SK-N-SH (cell line): ENCODE measurements around the gene VANGL1. TPM values are rescaled to one million over a fixed set of nuclear protein-coding genes. Genes with fewer than 3 reads are reported as not detected.

ENCODE experiments used
- CTCF ChIA-PET: fragments of 300-600, 350-600 bp; formaldehyde crosslinking; extraction: SDS; loops from one replicate; lab custom pipeline; 2021; lab: Yijun Ruan, JAX
- POLR2A ChIA-PET: fragments of 350-600 bp; sonication (Branson Sonifier 250); formaldehyde crosslinking; extraction: SDS; loops from one replicate; lab custom pipeline; 2020; ENCODE audit warnings: antibody characterized with exemption, inconsistent platforms; lab: Yijun Ruan, JAX
- DNase-seq: peaks from one replicate; pipeline ENCODE4 v3.0.0; 2012
- H2AFZ ChIP-seq: fragments of 200-600 bp; sonication (generic); 2 replicates; pipeline ENCODE4 v1.8.1; 2016; ENCODE audit warnings: antibody characterized with exemption, mild to moderate bottlenecking, low read depth
- H3F3A ChIP-seq: fragments of 200-600 bp; sonication (generic); replicated peaks from 2 replicates; pipeline ENCODE3; 2016; ENCODE audit warnings: antibody characterized with exemption, mild to moderate bottlenecking; ENCODE audit not compliant: insufficient read depth
- H3K27ac ChIP-seq, 2 experiments: fragments of 200-500 bp in 1 of 2; fragments of 200-600 bp in 1 of 2; sonication (Bioruptor generic) in 1 of 2; sonication (generic), shearing (Covaris generic) in 1 of 2; 2 replicates each; pipeline versions ENCODE4 v1.5.1 to v1.6.1; 2014 to 2016; ENCODE audit warnings: low read depth in 2 of 2, inconsistent platforms in 1 of 2, low read length in 1 of 2, mild to moderate bottlenecking in 1 of 2, mixed read lengths in 1 of 2
- H3K27me3 ChIP-seq: fragments of 200-600 bp; sonication (generic), shearing (Covaris generic); 2 replicates; pipeline ENCODE4 v1.6.1; 2016; ENCODE audit warnings: mixed run types; ENCODE audit not compliant: insufficient read depth
- H3K36me3 ChIP-seq, 2 experiments: fragments of 200-500 bp in 1 of 2; fragments of 200-600 bp in 1 of 2; sonication (Bioruptor generic) in 1 of 2; sonication (generic) in 1 of 2; replicated peaks in 1 of 2; 2 replicates each; pipeline versions ENCODE3 to v1.5.1; 2014 to 2016; ENCODE audit warnings: low read length in 1 of 2, mild to moderate bottlenecking in 1 of 2; ENCODE audit not compliant: insufficient read depth in 2 of 2, control insufficient read depth in 1 of 2
- H3K4me1 ChIP-seq, 2 experiments: fragments of 200-500 bp in 1 of 2; fragments of 200-600 bp in 1 of 2; sonication (Bioruptor generic) in 1 of 2; sonication (generic), shearing (Covaris generic) in 1 of 2; 2 replicates each; pipeline versions ENCODE4 v1.5.1 to v1.6.1; 2014 to 2016; ENCODE audit warnings: low read depth in 1 of 2, low read length in 1 of 2, mixed run types in 1 of 2; ENCODE audit not compliant: insufficient read depth in 2 of 2, control insufficient read depth in 1 of 2
- H3K4me2 ChIP-seq: fragments of 200-600 bp; sonication (generic), shearing (Covaris generic); 2 replicates; pipeline ENCODE4 v1.6.1; 2017; ENCODE audit warnings: mixed run types
- H3K4me3 ChIP-seq, 2 experiments: fragments of 200-500 bp in 1 of 2; fragments of 200-600 bp in 1 of 2; sonication (Bioruptor generic) in 1 of 2; sonication (generic), shearing (Covaris generic) in 1 of 2; 2 replicates each; pipeline versions ENCODE4 v1.5.1 to v1.8.1; 2014 to 2016; ENCODE audit warnings: low read depth in 2 of 2, inconsistent platforms in 1 of 2, low read length in 1 of 2, mild to moderate bottlenecking in 1 of 2, mixed read lengths in 1 of 2, moderate library complexity in 1 of 2
- H3K79me2 ChIP-seq: fragments of 200-600 bp; sonication (generic); 2 replicates; pipeline ENCODE4 v1.8.1; 2017; ENCODE audit warnings: mild to moderate bottlenecking; ENCODE audit not compliant: insufficient read depth
- H3K9ac ChIP-seq: fragments of 200-600 bp; sonication (generic); 2 replicates; pipeline ENCODE4 v1.6.1; 2017; ENCODE audit warnings: mixed run types
- H3K9me2 ChIP-seq: fragments of 200-600 bp; sonication (generic); 2 replicates; pipeline ENCODE4 v1.6.1; 2017; ENCODE audit warnings: mixed run types
- H3K9me3 ChIP-seq: fragments of 200-600 bp; sonication (generic); 2 replicates; pipeline ENCODE4 v1.6.1; 2017; ENCODE audit warnings: mixed run types, mild to moderate bottlenecking, moderate library complexity
- H4K20me1 ChIP-seq: fragments of 200-600 bp; sonication (generic); 2 replicates; pipeline ENCODE4 v1.6.1; 2017; ENCODE audit warnings: mild to moderate bottlenecking, mixed run types; ENCODE audit not compliant: insufficient read depth
- ELF1 ChIP-seq: IDR thresholded peaks from 2 replicates; pipeline ENCODE4 v1.4.0; 2012
- EP300 ChIP-seq, 2 experiments: IDR thresholded peaks; 2 replicates each; pipeline versions ENCODE4 v1.4.0 to v1.6.1; 2012; ENCODE audit warnings: borderline replicate concordance in 1 of 2, low read depth in 1 of 2, low read length in 1 of 2
- EZH2phosphoT487 ChIP-seq: fragments of 200-600 bp; sonication (generic); IDR thresholded peaks from 2 replicates; pipeline ENCODE4 v1.6.1; 2017; ENCODE audit warnings: low read depth, mixed run types, mild to moderate bottlenecking, antibody characterized with exemption, moderate library complexity, borderline replicate concordance
- FOSL2 ChIP-seq: IDR thresholded peaks from 2 replicates; pipeline ENCODE4 v1.4.0; 2012; ENCODE audit warnings: low read depth, mild to moderate bottlenecking, moderate library complexity, borderline replicate concordance
- FOXJ3 ChIP-seq: sonication (generic); formaldehyde crosslinking; IDR thresholded peaks from 2 replicates; pipeline ENCODE4 v1.5.1; 2020; ENCODE audit warnings: mild to moderate bottlenecking, missing genetic modification reagents
- FOXM1 ChIP-seq: IDR thresholded peaks from 2 replicates; pipeline ENCODE4 v1.4.0; 2012; ENCODE audit warnings: low read depth, mild to moderate bottlenecking
- JUND ChIP-seq: IDR thresholded peaks from 2 replicates; pipeline ENCODE4 v1.4.0; 2012
- MXI1 ChIP-seq: IDR thresholded peaks from 2 replicates; pipeline ENCODE4 v1.6.1; 2012; ENCODE audit warnings: mild to moderate bottlenecking, low read depth, low read length, improper control_type of control experiment
- NFIC ChIP-seq: IDR thresholded peaks from 2 replicates; pipeline ENCODE4 v1.4.0; 2012; ENCODE audit warnings: borderline replicate concordance
- POLR2AphosphoS5 ChIP-seq: IDR thresholded peaks from 2 replicates; pipeline ENCODE4 v1.6.1; 2012; ENCODE audit warnings: low read depth, low read length
- RAD21 ChIP-seq: IDR thresholded peaks from 2 replicates; pipeline ENCODE4 v1.6.1; 2012; ENCODE audit warnings: mild to moderate bottlenecking, low read length
- RXRA ChIP-seq: IDR thresholded peaks from 2 replicates; pipeline ENCODE4 v1.4.0; 2012; ENCODE audit warnings: low read depth, mild to moderate bottlenecking, borderline replicate concordance
- SIN3A ChIP-seq: IDR thresholded peaks from 2 replicates; pipeline ENCODE4 v1.6.1; 2012; ENCODE audit warnings: low read depth, mild to moderate bottlenecking, low read length, moderate library complexity, borderline replicate concordance
- TAF1 ChIP-seq: IDR thresholded peaks from 2 replicates; pipeline ENCODE4 v1.6.1; 2012; ENCODE audit warnings: low read depth, mild to moderate bottlenecking, low read length, moderate library complexity, borderline replicate concordance
- TCF12 ChIP-seq: IDR thresholded peaks from 2 replicates; pipeline ENCODE4 v1.4.0; 2012
- TEAD4 ChIP-seq: IDR thresholded peaks from 2 replicates; pipeline ENCODE4 v1.4.0; 2012; ENCODE audit warnings: mild to moderate bottlenecking, borderline replicate concordance; ENCODE audit not compliant: insufficient read depth
- WGBS: methylation state at CpG from one replicate; pipeline ENCODE4 v1.1.6; 2017; ENCODE audit warnings: low lambda C conversion rate; 5-methylcytosine and 5-hydroxymethylcytosine counted together
- polyA plus RNA-seq, 3 experiments: library from polyadenylated mRNA; depleted of rRNA; stranded (reverse); fragments of >200 nt; gene quantifications; 2 replicates each; pipeline ENCODE4 v1.2.3, GENCODE V29; 2012
- TF ChIP-seq, protein P1 (sequence below): IDR thresholded peaks from 2 replicates; pipeline ENCODE4 v1.4.0; 2012; ENCODE audit warnings: low read depth
- TF ChIP-seq, protein P2 (sequence below): fragments of 150-350 bp; IDR thresholded peaks from 2 replicates; pipeline ENCODE4 v1.6.1; 2017; ENCODE audit warnings: antibody characterized with exemption, low read length, low read depth, borderline replicate concordance
- TF ChIP-seq, protein P3 (sequence below): IDR thresholded peaks from 2 replicates; pipeline ENCODE4; 2012
- TF ChIP-seq, protein P4 (sequence below): IDR thresholded peaks from 2 replicates; pipeline ENCODE4 v1.4.0; 2012; ENCODE audit warnings: low read depth, borderline replicate concordance

VANGL1 gene
- polyA plus RNA-seq, 1 of the 3 experiments (the other 2 are of a cell fraction): 5.4 TPM

DNA sequence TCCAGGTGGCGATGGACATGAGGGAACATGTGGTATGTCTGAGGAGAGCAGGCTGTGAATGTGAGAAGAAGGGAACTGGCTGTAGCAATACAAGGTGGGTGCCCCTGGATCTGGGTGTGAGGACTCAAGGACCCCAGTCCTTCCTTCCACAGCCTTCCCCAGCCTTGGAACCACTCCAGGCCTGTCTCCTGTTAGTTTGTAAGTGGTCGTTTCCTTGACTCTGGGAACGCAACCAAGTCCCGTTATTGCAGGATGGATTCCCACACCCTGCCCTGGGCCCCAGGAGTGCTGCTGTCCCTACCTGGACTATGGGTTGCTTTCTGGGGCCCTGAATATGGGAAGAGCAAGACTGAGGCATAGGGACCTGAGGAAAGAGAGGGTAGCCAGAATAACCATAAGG, 47.2 kb upstream of the VANGL1 start:
- Histone ChIP-seq H3K9me2 (no peaks in the 10 kb centered on the region), H3F3A (no peaks in the 10 kb centered on the region), H4K20me1 (no peaks in the 10 kb centered on the region), H3K27ac (no peak overlapping the region), H3K4me1 (peaks cover 4% of the 10 kb centered on the region in 2 experiments; a peak in 2 of 4 replicates), H2AFZ (no peak overlapping the region), H3K4me2 (no peak overlapping the region), H3K27me3 (no peaks in the 10 kb centered on the region), H3K4me3 (no peak overlapping the region), H3K9ac (no peak overlapping the region), H3K36me3 (no peaks in the 10 kb centered on the region), H3K9me3 (no peaks in the 10 kb centered on the region), H3K79me2 (no peaks in the 10 kb centered on the region)
- TF ChIP-seq TCF12 (no peak), ELF1 (no peak), NFIC (no peak), POLR2AphosphoS5 (no peak), RAD21 (no peak), TEAD4 (no peak), FOSL2 (no peak), EP300 (IDR thresholded peaks at IDR 0.05; ENCODE audit: borderline replicate concordance in 1 of 2, low read depth in 1 of 2, low read length in 1 of 2) (no peak), JUND (no peak), TAF1 (no peak)
- TF ChIP-seq, protein P1, sequence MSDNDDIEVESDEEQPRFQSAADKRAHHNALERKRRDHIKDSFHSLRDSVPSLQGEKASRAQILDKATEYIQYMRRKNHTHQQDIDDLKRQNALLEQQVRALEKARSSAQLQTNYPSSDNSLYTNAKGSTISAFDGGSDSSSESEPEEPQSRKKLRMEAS: no peak
- TF ChIP-seq, protein P2, sequence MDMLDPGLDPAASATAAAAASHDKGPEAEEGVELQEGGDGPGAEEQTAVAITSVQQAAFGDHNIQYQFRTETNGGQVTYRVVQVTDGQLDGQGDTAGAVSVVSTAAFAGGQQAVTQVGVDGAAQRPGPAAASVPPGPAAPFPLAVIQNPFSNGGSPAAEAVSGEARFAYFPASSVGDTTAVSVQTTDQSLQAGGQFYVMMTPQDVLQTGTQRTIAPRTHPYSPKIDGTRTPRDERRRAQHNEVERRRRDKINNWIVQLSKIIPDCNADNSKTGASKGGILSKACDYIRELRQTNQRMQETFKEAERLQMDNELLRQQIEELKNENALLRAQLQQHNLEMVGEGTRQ: no peak
- TF ChIP-seq, protein P3, sequence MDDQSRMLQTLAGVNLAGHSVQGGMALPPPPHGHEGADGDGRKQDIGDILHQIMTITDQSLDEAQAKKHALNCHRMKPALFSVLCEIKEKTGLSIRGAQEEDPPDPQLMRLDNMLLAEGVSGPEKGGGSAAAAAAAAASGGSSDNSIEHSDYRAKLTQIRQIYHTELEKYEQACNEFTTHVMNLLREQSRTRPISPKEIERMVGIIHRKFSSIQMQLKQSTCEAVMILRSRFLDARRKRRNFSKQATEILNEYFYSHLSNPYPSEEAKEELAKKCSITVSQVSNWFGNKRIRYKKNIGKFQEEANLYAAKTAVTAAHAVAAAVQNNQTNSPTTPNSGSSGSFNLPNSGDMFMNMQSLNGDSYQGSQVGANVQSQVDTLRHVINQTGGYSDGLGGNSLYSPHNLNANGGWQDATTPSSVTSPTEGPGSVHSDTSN: no peak
- DNase-seq: no peak
- POLR2A ChIA-PET: no interaction called here
- WGBS: 95% methylated on average over 3 of the region's 4 CpGs
- CTCF ChIA-PET: interaction anchor here (0.9 to 10.9 kb wide), 33 partner anchors 14 to 707 kb away, joined by 3 to 202 read pairs (median 7); no protein-coding TSS in a partner anchor

DNA sequence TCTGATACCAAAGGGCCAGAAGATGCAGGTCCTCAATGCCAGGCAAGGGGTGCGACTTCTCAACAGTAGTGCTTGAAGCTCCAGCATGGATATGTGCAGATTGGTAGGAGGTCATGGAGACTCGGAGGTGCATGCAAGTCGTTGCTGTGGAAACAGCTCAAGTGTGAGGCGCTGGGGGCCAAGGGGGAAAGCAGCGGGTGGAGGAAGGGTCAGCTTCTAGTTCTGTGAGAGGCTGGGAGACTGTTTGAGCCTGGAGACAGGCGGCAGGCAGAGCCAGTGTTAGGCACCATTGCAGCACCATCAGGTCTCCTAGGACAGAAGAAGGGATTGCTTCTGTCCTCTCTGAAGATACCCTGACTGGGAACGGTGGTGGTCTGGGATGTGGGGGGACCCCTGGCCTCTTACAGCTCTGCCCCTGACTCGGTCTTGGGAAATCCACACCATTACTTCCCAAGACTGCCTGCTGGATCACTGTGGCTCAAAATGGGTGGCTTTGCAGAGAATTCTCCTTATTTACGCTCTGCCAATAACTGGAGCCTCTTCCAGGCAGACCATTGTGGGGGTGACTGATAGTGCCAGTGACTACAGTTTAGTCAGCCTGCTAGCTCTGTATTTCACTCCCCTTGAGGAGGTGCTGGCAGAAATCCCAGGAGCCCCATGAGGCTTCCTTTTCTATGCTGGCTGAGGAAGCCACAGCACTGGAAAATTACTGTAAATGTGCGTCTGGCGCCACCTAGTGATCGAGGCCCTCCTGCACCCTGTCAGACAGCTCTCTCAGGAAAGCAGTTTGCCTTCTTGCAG, 46.3 kb upstream of the VANGL1 start:
- Histone ChIP-seq H3K9me3 (no peaks in the 10 kb centered on the region), H3K9ac (peak overlapping the region; percentile 41; the same call in 1 of the 2 replicates)
- no peak for TF ChIP-seq MXI1
- no peak for TF ChIP-seq FOXJ3 (CRISPR knock-in tag)
- TF ChIP-seq, protein P3: no peak
- no peak for TF ChIP-seq FOXM1
- no peak for TF ChIP-seq EZH2phosphoT487
- TF ChIP-seq TCF12: no peak; the same call in 1 of the 2 replicates
- no peak for TF ChIP-seq TAF1
- TF ChIP-seq, protein P2: no peak
- TF ChIP-seq, protein P4, sequence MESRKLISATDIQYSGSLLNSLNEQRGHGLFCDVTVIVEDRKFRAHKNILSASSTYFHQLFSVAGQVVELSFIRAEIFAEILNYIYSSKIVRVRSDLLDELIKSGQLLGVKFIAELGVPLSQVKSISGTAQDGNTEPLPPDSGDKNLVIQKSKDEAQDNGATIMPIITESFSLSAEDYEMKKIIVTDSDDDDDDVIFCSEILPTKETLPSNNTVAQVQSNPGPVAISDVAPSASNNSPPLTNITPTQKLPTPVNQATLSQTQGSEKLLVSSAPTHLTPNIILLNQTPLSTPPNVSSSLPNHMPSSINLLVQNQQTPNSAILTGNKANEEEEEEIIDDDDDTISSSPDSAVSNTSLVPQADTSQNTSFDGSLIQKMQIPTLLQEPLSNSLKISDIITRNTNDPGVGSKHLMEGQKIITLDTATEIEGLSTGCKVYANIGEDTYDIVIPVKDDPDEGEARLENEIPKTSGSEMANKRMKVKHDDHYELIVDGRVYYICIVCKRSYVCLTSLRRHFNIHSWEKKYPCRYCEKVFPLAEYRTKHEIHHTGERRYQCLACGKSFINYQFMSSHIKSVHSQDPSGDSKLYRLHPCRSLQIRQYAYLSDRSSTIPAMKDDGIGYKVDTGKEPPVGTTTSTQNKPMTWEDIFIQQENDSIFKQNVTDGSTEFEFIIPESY: no peak
- no peak for TF ChIP-seq RXRA
- TF ChIP-seq SIN3A: no peak

More for the DNA sequence above, 46.3 kb upstream of the VANGL1 start:
- Histone ChIP-seq H2AFZ (0 out of 2 replicates have a peak overlapping the region, but pooled peaks have one; percentile 66), H3K27me3 (no peaks in the 10 kb centered on the region), H3K36me3 (no peaks in the 10 kb centered on the region), H4K20me1 (no peaks in the 10 kb centered on the region), H3K4me3 (peak overlapping the region in 1 of 2 experiments; percentile 12; a peak in 1 of 4 replicates), H3F3A (no peaks in the 10 kb centered on the region), H3K4me1 (peaks cover 4% of the 10 kb centered on the region in 2 experiments; a peak in 2 of 4 replicates), H3K27ac (no peak overlapping the region), H3K4me2 (0 out of 2 replicates have a peak overlapping the region, but pooled peaks have one; percentile 35), H3K79me2 (no peaks in the 10 kb centered on the region), H3K9me2 (no peaks in the 10 kb centered on the region)
- WGBS: 61% methylated on average over 12 of the region's 12 CpGs
- ChIA-PET POLR2A (no interaction called here), CTCF (interaction anchor here (0.5 to 10.9 kb wide), 77 partner anchors 9 to 708 kb away, joined by 3 to 202 read pairs (median 5); partner anchors contain the start of gene NGF)
- DNase-seq: peak; percentile 74
